ENCODE results near the gene BID. TPM values are rescaled to one million over a fixed set of nuclear protein-coding genes. Genes with fewer than 3 reads are reported as not detected.

The BID gene
- total RNA-seq, 1 donor from 2014 or later: 15.9 TPM

- Mint-ChIP-seq H3K36me3 (ENCODE audit: low read depth) (peaks cover 13% of the 10 kb centered on the region), H3K27ac (ENCODE audit: unreplicated experiment) (no peak overlapping the region), H3K27me3 (ENCODE audit: low read depth) (no peaks in the 10 kb centered on the region), H3K4me1 (ENCODE audit: low read depth) (no peaks in the 10 kb centered on the region), H3K9me3 (ENCODE audit: low read depth) (no peaks in the 10 kb centered on the region), H3K4me3 (ENCODE audit: unreplicated experiment) (no peak overlapping the region)
- DNase-seq (ENCODE audit: low spot score): no peak
- TF ChIP-seq CTCF (IDR thresholded peaks at IDR 0.05): no peak
Measured at GRCh38 chr22:17803609-17804270, 29.5 kb upstream of the BID start.

DNA sequence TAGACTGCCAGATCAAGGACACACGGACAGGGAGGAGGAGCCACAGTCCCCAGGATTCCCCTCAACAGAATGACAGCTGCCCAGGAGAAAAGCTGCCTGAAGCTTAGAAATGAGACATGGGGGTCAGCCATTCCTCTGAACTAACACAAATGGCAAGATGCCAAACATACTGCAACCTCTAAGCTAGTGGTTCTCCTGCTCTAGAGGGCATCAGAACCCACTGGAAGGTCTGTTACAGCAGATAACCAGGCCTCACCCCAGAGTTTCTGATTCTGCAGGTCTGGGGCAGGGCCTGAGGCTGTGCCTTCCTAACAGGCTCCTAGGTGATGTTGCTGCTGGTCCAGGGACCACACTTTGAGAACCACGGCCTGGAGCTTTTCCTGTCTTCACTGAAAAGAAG, 28.6 kb upstream of the BID start:
- Mint-ChIP-seq H3K36me3 (ENCODE audit: low read depth) (peaks cover 13% of the 10 kb centered on the region), H3K4me3 (ENCODE audit: unreplicated experiment) (no peak overlapping the region), H3K27me3 (ENCODE audit: low read depth) (no peaks in the 10 kb centered on the region), H3K4me1 (ENCODE audit: low read depth) (no peaks in the 10 kb centered on the region), H3K9me3 (ENCODE audit: low read depth) (no peaks in the 10 kb centered on the region), H3K27ac (ENCODE audit: unreplicated experiment) (no peak overlapping the region)
- no peak for DNase-seq (ENCODE audit: low spot score)
- no peak for TF ChIP-seq CTCF (IDR thresholded peaks at IDR 0.05)

DNA sequence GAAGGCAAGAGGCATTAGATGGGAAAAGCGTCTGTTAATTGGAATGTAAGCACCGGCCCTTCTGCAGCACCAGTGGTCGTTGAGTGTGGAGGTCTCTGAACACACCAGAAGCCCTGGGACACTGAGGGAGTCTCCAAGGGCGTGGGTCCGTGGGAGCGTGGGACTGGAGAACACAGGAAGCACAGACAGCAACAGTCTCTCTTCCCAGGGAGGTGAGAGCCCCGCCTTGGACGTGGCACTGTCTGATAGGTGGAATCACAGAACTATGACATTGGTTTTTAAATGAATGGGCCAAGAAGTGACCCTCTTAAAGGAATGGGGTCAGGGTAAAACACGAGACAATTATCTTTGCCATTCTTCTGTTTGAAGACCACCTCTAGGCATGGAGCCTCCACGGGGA, 28.1 kb upstream of the BID start:
- H3K36me3 Mint-ChIP-seq (ENCODE audit: low read depth): peaks cover 9% of the 10 kb centered on the region
- no peak overlapping the region for H3K27ac Mint-ChIP-seq (ENCODE audit: unreplicated experiment)
- H3K4me3 Mint-ChIP-seq (ENCODE audit: unreplicated experiment): no peak overlapping the region
- no peaks in the 10 kb centered on the region for H3K4me1 Mint-ChIP-seq (ENCODE audit: low read depth)
- H3K9me3 Mint-ChIP-seq (ENCODE audit: low read depth): no peaks in the 10 kb centered on the region
- no peak for DNase-seq (ENCODE audit: low spot score)
- no peaks in the 10 kb centered on the region for H3K27me3 Mint-ChIP-seq (ENCODE audit: low read depth)
- no peak for TF ChIP-seq CTCF (IDR thresholded peaks at IDR 0.05)

DNA sequence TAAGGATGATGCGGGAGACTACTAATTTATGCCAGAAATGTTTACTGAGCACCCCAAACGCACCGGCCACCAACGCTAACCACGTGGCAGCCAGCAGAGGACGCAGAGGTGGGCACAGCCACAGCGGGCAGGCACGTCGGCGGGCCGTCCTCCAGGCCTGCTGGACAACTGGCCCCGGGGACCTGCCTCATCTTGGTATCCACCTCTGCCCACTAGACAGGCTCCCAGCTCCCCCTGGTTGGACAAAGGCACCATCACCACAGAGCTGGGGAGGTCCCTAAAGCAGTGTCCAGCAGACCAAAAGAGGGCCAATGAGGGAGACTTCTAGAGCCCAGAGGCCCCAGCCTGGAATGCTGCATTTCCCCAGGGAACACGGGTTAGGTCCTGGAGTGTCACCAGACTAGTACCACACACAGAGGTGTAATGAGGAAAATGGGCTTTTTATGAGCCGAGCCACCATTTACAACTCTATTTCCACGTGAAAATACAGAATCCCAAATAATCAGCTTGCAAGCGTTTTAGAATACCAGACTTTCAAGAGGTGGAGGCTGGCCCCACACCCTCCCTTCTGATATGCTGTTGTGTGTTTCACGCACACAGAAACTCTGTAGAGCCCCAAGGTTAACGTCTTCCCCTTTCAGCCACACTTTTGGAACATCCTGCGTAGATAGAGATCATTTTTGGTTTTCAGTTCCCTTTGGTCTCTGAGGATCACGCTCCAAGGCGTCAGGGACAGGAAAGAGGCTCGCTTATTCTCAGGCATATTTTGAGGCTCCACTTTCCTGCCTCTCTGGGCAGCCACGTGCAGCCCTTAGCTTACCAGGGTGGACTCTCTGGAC, 23.7 kb upstream of the BID start:
- Mint-ChIP-seq H3K36me3 (ENCODE audit: low read depth) (peaks cover 6% of the 10 kb centered on the region), H3K4me3 (ENCODE audit: unreplicated experiment) (no peak overlapping the region), H3K27ac (ENCODE audit: unreplicated experiment) (no peak overlapping the region), H3K9me3 (ENCODE audit: low read depth) (no peaks in the 10 kb centered on the region), H3K27me3 (ENCODE audit: low read depth) (no peaks in the 10 kb centered on the region), H3K4me1 (ENCODE audit: low read depth) (no peaks in the 10 kb centered on the region)
- DNase-seq (ENCODE audit: low spot score): no peak
- TF ChIP-seq CTCF (IDR thresholded peaks at IDR 0.05): no peak

- no peak for TF ChIP-seq CTCF (IDR thresholded peaks at IDR 0.05)
- Mint-ChIP-seq H3K9me3 (ENCODE audit: low read depth) (no peaks in the 10 kb centered on the region), H3K27ac (ENCODE audit: unreplicated experiment) (no peak overlapping the region), H3K4me1 (ENCODE audit: low read depth) (no peaks in the 10 kb centered on the region), H3K36me3 (ENCODE audit: low read depth) (peaks cover 6% of the 10 kb centered on the region), H3K4me3 (ENCODE audit: unreplicated experiment) (no peak overlapping the region), H3K27me3 (ENCODE audit: low read depth) (no peaks in the 10 kb centered on the region)
- DNase-seq (ENCODE audit: low spot score): no peak
Measured at GRCh38 chr22:17796695-17797094, 22.4 kb upstream of the BID start.
